Activated CD4-positive, alpha-beta T cell treated with anti-CD3 and anti-CD28 coated beads, Interleukin-2, amount 50 U/mL, for 16 hours (primary cell): ENCODE measurements around the gene LNX2.

Experiments used
- DNase-seq: peaks from one replicate; pipeline ENCODE4 v3.0.0-alpha.2; 2020

LNX2 gene

DNA sequence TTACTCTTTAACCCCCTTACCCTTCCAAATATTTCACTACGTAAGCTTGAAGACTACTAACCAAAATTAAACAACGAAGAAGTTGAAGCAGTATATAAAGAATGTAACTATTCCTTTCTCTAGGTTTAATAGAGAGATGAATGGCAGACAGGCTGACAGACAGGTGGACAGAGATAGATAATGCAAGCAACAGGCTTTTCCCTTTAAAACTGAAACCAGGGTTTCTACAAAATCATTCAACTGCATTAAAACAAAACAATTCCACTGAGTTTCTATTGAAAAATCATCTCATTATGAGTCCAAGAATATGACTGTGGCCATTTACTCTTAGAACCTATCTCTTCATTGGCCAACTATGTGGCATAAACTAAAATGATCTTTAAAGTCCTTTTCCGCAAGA is 15.2 kb downstream of the LNX2 start:
- DNase-seq: no peak

DNA sequence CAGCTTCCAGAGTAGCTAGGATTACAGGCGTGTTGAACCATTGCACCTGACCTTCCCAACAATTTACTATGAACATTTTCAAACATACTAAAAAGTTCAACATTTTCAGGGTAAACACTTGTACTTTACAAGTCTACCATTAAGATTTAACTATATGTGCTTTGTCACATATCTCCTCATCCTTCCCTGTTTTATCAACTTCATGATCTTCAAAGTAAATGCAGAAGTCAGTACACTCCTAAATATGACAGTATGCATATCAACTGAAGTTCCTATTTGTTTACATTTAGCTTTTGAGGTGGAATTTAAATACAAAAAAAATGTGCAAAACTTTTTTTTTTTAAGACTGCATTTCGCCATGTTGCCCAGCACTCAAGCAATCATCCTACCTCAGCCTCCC is 18.5 kb downstream of the LNX2 start:
- DNase-seq: no peak

- no peak for DNase-seq
These were observed 19.1 kb downstream of the LNX2 start for GRCh38 chr13:27601208-27601607.

- DNase-seq: no peak
These were observed 19.6 kb downstream of the LNX2 start for GRCh38 chr13:27600711-27601110.

GRCh38 chr13:27599845-27600553 is 20.3 kb downstream of the LNX2 start:
- DNase-seq: no peak

GRCh38 chr13:27599096-27599495 is 21.2 kb downstream of the LNX2 start:
- DNase-seq: no peak

DNA sequence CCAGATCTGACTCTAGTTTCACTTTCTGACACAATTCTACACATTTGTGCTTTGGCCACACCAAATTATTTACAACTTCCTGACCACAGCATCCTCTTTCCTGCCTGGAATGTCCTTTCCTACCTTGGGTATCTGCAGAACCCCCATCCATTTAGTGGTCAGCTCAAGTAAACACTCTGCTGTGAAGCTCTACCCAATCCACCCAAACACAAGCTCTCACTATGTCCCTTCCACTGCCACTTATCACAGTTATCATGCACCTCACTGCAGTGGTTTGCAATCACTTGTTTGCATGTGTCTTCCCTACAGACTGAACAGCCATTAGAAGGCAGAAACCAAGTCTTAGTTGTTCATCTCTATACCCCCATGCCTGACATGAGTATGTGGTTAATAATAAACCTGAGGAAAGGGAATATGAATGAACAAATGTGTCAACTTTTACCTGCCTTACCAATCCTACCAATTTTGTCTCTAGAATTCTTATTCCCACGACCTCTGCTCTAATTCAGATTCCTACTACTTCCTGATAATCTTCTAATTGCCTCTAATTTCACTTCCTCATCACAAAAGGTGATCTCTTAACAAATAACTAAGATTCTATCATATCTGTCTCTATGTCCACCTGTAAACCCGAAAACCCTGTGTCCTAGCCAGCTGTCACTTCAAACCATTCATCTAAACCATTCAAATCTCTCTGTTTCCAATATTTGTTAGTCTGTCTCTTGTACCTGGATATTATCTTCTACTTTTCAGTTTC is 25.1 kb downstream of the LNX2 start:
- DNase-seq: no peak

DNA sequence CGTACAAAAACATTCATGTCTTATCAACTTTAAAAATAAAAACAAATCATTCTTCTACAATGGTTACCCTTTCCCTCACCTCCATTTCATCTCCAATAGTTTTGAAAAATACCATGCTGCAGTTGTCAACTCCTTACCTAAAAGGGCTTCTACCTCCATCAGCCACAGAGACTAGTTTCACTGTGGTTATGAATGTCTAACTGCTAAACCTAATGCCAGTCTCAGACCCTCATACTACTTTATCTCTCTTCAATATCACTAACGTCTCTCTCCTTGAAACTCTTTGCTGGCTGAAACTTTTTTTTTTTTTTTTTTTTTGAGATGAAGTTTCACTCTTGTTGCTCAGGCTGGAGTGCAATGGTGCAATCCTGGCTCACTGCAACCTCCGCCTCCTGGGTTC is 27.1 kb downstream of the LNX2 start:
- peak; percentile 42 for DNase-seq

DNA sequence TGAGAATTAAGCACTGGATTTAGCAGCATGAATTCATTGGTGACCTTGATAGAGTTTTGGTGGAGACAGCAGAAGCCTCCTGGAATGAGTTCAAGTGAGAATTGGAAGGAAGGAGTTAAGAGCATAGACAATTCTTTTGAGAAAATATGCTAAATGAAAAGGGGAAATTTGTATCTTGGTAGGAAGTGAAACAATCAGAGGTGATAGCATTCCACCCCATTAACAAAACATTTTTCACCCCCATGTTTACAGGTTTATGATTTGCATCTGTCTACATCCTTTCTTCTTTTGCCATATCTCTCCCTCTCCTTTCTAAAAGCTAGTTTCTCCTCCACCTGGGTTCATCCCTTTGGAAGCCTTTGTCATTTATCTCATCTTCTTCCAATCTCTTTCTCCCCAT is 27.5 kb downstream of the LNX2 start:
- DNase-seq: no peak

- no peak for DNase-seq
These were observed 31.9 kb downstream of the LNX2 start for GRCh38 chr13:27588405-27588804.

- DNase-seq: no peak
These were observed 33.1 kb downstream of the LNX2 start for GRCh38 chr13:27587095-27587746.

GRCh38 chr13:27583645-27584044 is 36.7 kb downstream of the LNX2 start:
- no peak for DNase-seq

- DNase-seq: no peak
These were observed 42.0 kb downstream of the LNX2 start for GRCh38 chr13:27578121-27579030.

DNA sequence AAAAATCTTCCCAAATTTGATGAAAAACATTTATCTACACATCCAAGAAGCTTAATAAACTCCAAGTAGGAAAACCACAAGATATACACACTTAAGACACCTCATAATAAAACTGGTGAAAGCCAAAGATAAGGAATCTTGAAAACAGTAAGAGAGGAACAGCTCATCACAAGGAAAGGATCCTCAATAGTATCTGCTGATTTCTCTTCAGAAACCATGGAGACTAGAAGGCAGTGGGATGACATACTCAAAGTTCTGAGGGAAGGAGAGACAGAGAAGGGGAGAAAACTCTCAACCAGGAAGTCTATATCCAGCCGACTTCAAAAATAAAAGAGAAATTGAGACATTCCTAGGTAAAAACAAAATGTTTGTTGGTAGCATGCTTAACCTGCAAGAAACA is 45.7 kb downstream of the LNX2 start:
- no peak for DNase-seq

- no peak for DNase-seq
These were observed 47.1 kb downstream of the LNX2 start for GRCh38 chr13:27573265-27573664.

DNA sequence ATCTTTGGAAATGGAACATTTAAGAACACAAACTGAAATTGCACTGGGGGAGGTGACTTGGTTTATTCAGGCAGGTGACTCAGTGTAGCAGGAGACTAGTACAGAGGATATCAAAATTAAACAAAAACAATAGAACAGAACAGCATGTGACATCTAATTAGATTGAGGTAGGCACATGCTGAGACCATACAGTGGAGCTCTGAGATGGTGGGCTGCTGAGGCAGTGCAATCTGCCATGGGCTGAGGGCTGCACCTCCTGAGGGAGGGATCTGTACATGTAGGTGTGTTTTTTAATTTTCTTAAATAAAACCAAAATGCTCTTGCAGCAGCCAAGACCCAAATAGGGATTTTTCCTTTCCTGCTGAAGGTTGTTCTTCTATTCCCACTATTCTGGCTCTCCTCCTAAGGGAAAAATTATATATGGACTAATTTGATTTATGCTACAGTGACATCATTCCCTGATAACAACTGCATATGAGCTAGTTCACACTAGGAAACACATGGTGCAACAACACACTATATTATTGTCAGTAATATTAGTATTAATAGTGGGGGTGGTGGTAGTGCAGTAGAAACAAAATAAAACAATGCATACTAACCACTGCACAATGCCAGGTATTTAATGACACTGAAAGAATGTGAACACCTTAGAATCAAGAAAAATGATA is 48.0 kb downstream of the LNX2 start:
- DNase-seq: no peak

GRCh38 chr13:27570906-27571305 is 49.4 kb downstream of the LNX2 start:
- no peak for DNase-seq

DNA sequence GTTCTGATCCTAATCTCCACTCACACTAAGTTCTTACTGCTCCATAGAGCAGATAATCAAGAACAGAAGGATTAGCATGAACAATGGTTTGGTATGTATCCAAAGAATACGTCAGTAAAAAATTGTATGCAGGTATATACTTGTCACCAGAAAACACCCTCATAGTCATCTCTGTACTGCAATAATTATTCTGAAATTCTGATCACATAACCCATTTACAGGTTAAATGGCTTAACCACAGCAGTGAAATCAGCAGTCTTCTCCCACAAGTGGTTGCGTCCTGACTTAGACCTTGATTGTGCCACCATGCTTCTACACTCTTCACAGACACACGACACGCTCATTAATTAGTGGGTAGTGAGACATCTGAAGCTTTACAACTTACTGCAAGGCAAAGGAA is 50.9 kb downstream of the LNX2 start:
- DNase-seq: peak; percentile 39

DNA sequence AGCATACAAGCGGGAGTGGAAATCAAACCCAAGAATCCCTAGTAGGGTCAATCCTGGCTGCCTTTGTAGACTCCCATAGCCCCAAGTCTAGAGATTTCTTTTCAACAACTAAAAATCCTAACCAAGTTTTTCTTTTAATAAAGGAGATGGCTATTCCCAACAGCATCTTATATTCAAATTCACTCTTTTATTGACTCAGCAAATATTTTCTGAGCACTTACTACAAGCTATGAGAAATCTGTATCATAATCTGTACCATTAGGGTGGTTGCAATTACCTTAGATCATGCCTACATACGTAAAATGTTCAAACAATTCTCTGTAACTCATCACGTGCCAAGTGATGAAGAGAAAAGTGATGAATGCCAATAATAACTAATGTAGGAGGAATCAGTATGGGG is 54.5 kb downstream of the LNX2 start:
- DNase-seq: no peak

GRCh38 chr13:27562457-27562856 is 57.9 kb downstream of the LNX2 start:
- DNase-seq: no peak

- DNase-seq: no peak
These were observed 60.6 kb downstream of the LNX2 start for GRCh38 chr13:27559719-27560118.

DNA sequence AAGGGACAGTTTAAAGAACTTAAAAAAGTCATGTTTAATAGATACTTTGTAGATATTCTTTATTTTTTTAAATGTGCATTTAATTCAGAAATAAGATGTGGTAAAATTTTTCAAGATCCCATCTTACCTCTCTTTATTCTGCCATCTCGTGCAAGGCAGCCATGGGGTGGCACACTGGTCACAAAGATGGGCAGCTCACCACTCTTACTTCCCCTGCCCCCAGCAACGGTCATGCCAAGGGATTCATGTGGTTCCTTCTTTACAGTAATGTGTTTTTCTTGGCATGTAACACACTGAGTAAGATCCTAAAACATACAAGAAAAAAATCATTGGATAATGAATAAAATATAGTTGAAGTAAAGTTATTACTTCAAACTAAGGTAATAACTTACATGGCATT is 64.2 kb downstream of the LNX2 start:
- DNase-seq: no peak

DNA sequence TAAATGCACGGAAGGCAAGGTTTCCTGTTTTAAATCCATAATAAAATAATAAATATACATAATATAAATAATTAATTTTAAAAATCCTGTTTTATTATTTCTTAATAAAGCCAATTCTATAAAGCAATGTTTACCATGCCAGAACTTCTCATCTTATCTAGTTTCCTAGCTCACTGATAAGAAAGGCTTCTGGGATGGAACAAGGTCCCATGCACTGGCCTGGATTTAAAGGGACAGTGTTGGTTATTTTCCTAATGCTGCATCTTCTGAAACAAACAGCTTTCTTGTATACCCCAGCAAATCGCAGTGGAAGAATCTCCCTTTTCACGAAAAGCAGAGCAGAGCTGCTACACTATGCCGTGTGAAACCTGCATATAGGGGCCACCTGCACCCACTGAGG is 68.8 kb downstream of the LNX2 start:
- DNase-seq: no peak
